ENCODE data around the gene ROS1.

The ROS1 gene

GRCh38 chr6:117440706-117441525, 15.2 kb upstream of the ROS1 start:
- DNase-seq (ENCODE audit: low spot score) = no peak

DNA sequence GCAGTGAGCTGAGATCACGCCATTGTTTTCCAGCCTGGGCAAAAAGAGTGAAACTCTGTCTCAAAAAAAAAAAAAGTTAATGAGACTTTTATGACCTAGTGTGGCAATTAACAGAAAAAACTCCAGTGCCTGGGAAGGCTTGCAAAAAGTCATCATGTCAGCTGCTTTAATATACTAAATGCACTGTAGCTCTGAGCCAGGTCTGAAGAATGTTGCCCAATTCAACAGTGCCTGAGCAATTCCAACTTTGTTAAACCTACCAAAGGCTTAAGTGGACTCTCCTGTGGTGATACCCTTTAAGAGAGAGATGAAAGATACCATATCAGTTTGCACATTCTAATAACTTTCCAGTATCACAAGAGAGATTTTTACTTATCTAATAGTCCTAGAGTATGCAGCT, 6.5 kb upstream of the ROS1 start:
- DNase-seq (ENCODE audit: low spot score) = no peak

GRCh38 chr6:117423754-117424153, 2.0 kb downstream of the ROS1 start:
- DNase-seq (ENCODE audit: low spot score) = no peak

GRCh38 chr6:117418320-117418719, 7.4 kb downstream of the ROS1 start:
- DNase-seq (ENCODE audit: low spot score) = no peak

DNA sequence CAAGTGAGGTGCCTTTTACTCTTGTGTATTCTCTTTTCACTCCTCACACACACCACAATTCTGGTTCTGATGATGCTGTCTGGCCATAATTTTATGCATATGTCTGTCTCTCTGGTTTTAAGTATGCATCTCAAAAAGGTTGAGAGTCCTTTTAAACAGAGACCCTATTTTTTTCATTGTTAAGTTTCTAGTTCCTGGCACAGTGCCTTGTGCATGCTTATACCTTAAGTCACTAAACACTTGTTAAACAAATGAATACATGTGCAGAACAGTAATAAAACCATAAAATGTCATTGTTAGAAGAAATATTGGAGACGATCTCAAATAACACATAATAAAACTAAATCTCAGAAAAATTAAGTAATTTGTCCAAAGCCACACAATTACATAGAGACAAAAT, 7.9 kb downstream of the ROS1 start:
- no peak for DNase-seq (ENCODE audit: low spot score)

DNA sequence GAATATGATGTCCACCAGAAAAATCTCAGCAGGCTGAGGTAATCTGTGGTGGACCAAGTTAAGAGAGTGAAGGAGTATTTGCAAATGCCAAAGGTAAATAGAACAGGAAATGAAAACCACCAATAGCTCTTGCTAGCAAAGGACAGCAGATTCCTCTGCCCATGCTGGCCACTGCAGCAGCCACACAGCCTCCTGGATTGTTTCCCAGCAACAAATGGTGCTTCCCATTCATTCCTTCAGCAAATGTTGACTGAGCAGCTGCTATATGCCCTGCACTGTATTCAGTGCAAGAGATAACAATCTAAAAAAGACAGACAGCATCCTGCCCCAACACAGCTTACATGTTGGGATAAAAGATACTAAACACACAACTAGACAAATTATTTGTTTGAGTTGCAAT, 11.0 kb downstream of the ROS1 start:
- no peak for DNase-seq (ENCODE audit: low spot score)

DNA sequence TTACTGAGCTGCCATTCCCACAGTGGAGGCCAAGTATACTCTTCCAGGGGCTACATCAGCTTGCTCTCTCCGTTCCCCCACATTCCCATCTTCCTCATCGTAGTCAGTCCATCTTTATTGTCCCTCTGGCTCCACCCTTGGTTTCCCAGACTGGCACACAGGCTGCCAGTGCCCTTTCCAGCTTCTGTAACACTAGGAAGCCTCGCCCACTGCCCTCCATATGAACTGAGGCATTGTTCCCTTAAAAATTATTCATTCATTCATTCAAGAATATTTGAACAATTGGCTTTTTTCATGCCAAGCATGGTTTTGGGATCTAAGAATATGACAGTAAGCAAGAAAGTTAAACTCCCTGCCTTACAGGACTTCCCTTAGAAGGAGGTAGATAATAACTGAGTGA, 14.3 kb downstream of the ROS1 start:
- no peak for DNase-seq (ENCODE audit: low spot score)

DNA sequence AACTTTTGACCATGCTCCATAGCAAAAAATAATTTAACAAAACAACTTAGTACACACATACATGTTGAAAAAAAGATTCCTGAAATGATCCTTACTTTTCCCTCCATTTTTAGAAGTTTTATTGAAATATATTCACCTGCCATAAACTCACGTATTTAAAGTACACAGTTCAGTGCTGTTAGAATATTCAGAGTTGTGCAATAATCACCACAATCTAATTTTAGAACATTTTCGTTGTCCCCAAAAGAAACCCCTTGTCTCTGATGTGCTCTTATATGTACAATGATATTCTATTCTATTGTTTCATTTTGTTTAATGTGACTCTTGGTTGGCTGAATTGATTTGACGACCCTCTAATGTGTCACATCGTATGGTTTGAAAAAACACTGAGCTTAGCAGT, 15.9 kb downstream of the ROS1 start:
- no peak for DNase-seq (ENCODE audit: low spot score)

GRCh38 chr6:117409420-117409819, 16.3 kb downstream of the ROS1 start:
- no peak for DNase-seq (ENCODE audit: low spot score)

DNA sequence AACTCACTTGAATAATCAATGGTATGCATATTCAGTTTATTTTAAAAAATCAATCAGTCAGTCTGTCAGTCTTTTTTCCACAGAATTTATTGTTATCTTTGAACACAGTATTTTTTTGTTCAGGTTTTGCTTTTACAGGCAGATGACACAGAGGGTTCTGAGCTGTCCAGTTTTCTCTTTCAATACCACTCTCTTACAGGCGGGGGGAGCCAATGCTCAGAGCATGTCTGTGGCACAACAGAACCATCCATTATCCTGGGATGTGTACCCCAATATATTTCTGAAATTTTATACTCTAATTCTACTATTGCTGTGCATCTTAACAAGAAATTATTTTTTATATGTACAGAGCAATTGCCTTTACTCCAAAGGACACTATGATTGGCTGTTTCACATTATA, 21.2 kb downstream of the ROS1 start:
- DNase-seq (ENCODE audit: low spot score) = no peak

DNA sequence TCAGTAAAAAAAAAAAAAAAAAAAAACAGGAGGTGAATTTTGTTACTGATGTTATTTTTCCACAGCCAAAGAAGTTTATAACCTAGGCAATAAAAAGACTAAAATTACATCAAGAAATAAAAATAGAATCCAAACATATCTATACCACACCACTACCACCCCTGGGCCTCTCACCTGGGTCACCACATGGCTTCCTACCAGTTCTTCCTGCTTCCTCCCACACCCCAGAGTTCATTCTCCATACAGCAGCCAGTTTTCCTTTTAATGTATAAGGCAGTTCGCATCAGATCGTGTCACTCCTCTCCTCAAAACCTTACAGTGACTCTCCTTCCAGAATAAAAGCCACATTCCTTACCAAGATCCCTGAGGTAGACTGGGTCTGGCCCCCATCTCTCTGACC, 23.9 kb downstream of the ROS1 start:
- DNase-seq (ENCODE audit: low spot score) = no peak

- peak; percentile 31 for DNase-seq (ENCODE audit: low spot score)
These were observed 25.8 kb downstream of the ROS1 start for GRCh38 chr6:117399924-117400323.

DNA sequence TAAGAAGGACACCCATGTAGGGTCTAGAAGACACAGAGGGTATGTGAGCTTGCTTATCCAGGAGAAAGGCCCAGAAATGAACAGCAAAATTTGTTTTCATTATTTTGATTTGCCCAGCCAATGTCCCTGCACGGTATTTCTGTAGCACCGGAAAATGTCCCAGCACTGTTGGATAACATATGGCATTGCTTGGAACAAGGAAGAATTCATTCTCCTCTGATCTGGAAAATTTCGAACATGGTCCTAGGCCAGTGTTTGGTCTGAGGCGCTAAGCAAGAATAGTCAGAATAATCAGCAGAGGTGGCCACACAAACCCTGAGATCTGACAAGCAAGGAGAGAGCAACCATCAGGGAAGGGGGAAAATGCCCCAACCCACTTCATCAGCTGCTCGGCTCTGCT, 26.6 kb downstream of the ROS1 start:
- no peak for DNase-seq (ENCODE audit: low spot score)

DNA sequence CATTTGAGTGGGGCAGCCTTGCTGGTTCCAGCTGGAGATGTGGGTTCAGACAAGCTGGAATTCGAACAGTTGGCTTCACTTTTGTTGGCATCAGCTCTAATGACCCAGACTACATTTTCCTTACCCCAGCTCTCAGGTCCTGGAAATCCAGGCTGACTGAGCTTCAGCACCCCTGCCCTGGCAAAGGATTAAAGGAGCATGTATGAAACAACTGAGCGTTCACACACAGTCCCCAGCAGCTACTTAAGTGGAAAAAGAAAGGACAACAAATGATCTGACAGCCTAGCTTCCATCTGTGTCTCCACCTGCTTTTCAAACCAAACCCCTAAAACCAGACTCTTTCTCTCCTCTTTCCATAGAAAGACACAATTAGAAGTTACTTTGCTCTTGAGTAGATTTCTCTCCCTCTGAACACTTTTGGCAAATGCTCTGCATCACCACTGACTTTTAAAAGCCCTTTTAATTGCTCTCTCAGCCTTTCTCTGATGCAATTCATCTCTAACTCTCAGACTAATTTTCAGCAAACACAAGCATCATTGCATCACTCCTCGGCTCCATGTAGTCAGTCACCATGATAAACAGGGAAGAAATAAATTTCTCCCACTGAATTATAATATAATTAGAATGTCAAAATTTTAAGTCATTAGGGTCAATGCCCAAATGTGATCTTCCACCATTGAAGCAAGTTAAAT, 28.1 kb downstream of the ROS1 start:
- no peak for DNase-seq (ENCODE audit: low spot score)

- DNase-seq (ENCODE audit: low spot score) = no peak
These were observed 29.5 kb downstream of the ROS1 start for GRCh38 chr6:117396228-117396627.

DNA sequence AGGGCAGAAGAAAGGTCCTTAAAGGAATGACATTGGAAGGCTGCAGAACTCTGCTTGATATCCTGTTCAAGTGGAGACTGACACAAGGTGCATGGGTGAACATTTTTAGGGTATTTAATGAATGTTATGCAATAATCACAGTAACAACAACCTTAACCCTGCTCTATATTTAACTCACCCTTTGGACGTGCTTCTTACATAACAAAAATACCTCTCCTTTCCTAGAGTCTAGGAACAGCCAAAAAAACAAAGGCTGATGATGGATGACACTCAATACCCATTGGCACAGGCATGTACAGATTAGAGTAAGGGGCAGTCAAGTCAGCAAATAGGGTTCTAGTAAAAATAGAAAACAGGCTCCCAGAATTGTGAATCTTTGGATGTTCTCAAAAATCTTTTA, 30.6 kb downstream of the ROS1 start:
- no peak for DNase-seq (ENCODE audit: low spot score)

DNA sequence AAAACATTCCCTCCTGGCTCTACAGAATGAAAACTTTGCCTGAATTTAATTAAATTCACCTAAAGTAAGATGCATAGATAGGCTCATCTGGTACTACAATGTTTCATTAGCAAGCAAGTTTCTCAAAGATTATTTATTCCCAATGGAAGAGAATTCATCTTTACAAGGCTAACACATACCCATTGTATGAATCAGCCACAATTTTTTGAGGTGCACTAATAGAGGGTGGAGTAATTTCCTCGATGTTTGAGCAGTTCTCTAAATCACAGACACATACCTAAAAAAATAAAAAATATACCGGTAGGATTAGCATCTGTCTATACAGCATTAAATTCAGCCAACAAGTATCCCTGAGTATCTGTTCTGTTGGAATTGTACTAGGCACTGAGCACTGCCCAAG, 32.7 kb downstream of the ROS1 start:
- DNase-seq (ENCODE audit: low spot score) = no peak

- DNase-seq (ENCODE audit: low spot score) = no peak
These were observed 33.7 kb downstream of the ROS1 start for GRCh38 chr6:117391874-117392583.

- no peak for DNase-seq (ENCODE audit: low spot score)
These were observed 36.3 kb downstream of the ROS1 start for GRCh38 chr6:117389227-117390057.

GRCh38 chr6:117387454-117387974, 38.2 kb downstream of the ROS1 start:
- no peak for DNase-seq (ENCODE audit: low spot score)

DNA sequence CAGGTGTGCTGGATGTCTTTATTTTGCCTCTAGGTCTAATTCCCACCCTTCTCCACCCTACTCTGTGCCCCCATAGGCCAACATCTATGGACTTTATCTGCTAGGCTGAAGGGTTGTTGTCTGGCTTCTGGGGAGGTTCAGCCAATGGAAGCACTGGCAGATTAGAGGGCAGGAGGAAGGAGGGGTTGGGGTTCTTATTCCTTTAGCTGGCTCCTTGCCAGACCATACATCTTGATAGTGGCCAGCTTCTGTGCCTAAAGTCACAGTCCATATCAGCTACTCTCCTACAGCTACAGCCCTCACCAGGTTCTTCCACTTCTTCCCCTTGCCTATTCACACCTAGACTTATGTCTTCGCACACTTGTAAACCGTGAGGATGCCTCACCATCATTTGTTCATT, 41.1 kb downstream of the ROS1 start:
- DNase-seq (ENCODE audit: low spot score) = no peak

DNA sequence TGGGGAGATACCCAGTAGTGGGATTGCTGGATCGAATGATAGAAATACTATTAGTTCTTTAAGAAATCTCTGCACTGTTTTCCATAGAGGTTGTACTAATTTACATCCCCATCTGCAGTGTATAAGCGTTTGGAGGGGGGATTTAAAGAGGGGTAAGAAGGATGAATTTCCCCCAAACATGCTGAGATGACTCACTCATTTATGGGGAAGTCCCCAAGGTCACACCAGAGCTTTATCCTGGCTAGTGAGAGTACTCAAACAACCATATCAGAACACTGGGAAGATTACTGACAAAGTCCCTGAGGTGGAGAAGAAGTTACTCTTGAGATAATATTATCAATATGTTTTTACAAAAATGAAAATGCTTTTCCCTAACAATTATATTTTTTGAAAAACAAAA, 44.0 kb downstream of the ROS1 start:
- DNase-seq (ENCODE audit: low spot score) = no peak

Measured in iPS-NIHi11 (cell line).